NCI-H446 treated with DMSO at 0.1 percent for 48 hours (cell line): ENCODE data around the gene KRTAP2-4.
"Not testable (repeated sequence)": the region's sequence is repeated elsewhere in the genome, so short reads cannot be mapped to it uniquely, and the experiment has no call there.

Experiments used
- DNase-seq: peaks from one replicate; lab custom pipeline; 2025; lab: John Stamatoyannopoulos, UW

The KRTAP2-4 gene

GRCh38 chr17:41071606-41072360 lies 6.1 kb upstream of the KRTAP2-4 start:
- no peak for DNase-seq

- no peak for DNase-seq
Measured at GRCh38 chr17:41069031-41069430, 3.4 kb upstream of the KRTAP2-4 start.

GRCh38 chr17:41067281-41067680 lies 1.6 kb upstream of the KRTAP2-4 start:
- no peak for DNase-seq

GRCh38 chr17:41065016-41065689 lies 526 bp downstream of the KRTAP2-4 start:
- not testable (repeated sequence) for DNase-seq

- no peak for DNase-seq
Measured at GRCh38 chr17:41064301-41064700, 1.4 kb downstream of the KRTAP2-4 start.

DNA sequence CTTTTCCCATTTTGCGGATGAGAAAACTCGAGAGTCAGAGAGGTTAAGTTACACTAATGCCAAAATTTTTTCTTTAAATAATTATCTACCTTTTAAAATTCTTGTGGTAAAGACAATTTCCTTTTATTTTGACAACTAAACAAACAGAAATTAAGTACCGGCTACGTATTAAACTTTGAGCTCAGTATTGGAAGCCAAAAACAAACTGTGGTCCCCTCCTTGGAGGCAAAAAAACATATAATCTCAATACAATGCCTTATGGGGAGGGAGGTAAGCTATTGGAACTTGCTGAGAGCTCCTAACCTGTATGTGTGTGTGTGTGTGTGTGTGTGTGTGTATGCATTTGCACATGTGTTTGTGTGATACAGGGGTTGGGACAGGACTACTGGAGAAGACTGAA lies 2.2 kb downstream of the KRTAP2-4 start:
- no peak for DNase-seq

GRCh38 chr17:41061964-41062363 lies 3.7 kb downstream of the KRTAP2-4 start:
- DNase-seq = no peak

- no peak for DNase-seq
Measured at GRCh38 chr17:41060052-41060604, 5.6 kb downstream of the KRTAP2-4 start, which contains the start of gene KRTAP2-3. KRTAP2-3 (minus strand) TSS chr17:41060114; CDS start chr17:41060050, 64 bp downstream.

- not testable (repeated sequence) for DNase-seq
Measured at GRCh38 chr17:41059276-41060051, 6.2 kb downstream of the KRTAP2-4 start.

DNA sequence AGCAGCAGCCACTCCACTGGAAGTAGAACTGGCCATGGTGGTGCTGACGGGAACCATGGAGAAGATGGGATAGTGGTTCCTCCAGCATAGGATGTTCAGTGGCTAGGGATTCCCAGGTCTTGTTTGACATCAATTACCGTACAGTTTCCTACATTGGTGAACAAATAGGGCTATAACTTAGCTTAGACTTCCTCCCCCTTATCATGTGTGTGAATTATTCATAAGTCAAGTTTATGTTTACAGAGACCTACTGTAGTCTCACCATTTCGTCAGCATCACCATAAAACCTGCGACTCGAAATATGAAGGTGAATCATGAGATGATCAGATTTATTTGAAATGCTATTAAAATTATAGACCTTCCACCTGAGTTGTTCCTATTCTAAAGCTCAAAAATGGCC lies 6.9 kb downstream of the KRTAP2-4 start:
- DNase-seq = no peak

- DNase-seq = no peak
Measured at GRCh38 chr17:41057547-41057946, 8.1 kb downstream of the KRTAP2-4 start.

GRCh38 chr17:41055130-41055529 lies 10.5 kb downstream of the KRTAP2-4 start, which contains the start of gene KRTAP2-2:
KRTAP2-2 (minus strand) TSS chr17:41055230; CDS start chr17:41055211, 19 bp downstream.
- not testable (repeated sequence) for DNase-seq

DNA sequence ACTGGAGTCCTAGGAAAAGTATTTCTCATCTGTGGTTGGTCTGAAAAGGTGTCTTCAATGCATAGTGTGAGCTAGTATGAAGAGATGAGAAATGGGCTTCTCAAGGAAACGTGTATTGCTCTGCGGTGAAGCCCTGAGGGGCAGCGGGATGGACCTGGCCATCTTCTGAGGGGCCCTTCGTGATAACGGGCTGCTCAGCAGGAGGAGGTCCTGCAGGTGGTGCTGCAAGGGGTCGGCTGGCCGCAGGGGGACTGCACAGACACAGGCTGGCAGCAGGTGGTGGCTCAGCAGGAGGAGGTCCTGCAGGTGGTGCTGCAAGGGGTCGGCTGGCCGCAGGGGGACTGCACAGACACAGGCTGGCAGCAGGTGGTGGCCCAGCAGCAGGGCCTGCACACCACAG lies 11.1 kb downstream of the KRTAP2-4 start:
- DNase-seq = not testable (repeated sequence)

GRCh38 chr17:41054025-41054424 lies 11.7 kb downstream of the KRTAP2-4 start:
- no peak for DNase-seq

DNA sequence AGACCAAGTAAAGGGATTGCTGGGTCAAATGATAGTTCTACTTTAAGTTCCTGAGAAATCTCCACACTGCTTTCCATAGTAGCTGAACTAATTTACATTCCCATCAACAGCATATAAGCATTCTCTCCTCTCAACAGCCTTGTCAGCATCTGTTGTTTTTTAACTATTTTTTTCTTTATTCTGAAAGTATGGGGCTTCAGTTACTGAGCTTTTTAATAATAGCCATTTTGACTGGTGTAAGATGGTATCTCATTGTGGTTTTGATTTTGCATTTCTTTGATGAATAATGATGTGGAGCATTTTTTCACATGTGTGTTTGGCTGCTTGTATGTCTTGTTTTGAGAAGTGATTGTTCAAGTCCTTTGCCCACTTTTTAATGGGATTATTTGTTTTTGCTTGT lies 13.1 kb downstream of the KRTAP2-4 start:
- no peak for DNase-seq

- no peak for DNase-seq
Measured at GRCh38 chr17:41049110-41049509, 16.6 kb downstream of the KRTAP2-4 start.

- no peak for DNase-seq
Measured at GRCh38 chr17:41048441-41048840, 17.2 kb downstream of the KRTAP2-4 start.

DNA sequence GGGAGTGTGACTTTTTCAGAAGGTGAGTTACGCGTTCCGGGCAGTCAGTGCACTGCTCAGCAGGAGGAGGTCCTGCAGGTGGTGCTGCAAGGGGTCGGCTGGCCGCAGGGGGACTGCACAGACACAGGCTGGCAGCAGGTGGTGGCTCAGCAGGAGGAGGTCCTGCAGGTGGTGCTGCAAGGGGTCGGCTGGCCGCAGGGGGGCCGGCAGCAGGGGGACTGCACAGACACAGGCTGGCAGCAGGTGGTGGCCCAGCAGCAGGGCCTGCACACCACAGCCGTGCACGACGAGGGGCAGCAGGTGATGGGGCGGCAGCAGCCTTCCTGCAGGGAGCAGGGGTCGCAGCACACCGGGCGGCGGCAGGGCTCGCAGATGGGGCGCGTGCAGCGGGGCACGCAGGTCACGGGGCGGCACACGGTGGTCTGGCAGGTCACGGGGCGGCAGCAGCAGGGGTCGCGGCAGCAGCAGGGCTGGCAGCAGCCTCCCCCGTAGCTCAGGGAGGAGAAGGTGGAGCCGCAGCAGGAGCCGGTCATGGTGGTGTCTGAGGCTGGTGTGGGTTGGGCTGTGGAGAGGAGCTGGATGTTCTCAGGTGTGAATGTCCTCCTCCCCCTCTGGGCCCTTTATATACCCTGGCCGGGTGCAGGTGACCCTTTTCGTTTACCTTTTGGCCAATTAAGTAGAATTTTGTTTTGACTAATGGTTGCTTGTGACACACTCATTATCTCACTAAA lies 18.8 kb downstream of the KRTAP2-4 start, which contains the start of gene KRTAP2-1:
Gene KRTAP2-1 (minus strand): TSS at position 582 of the 731 bp plus-strand sequence. CDS start 49 bp downstream, at position 533.
- not testable (repeated sequence) for DNase-seq

GRCh38 chr17:41042953-41043352 lies 22.7 kb downstream of the KRTAP2-4 start:
- no peak for DNase-seq

GRCh38 chr17:41040783-41041571 lies 24.7 kb downstream of the KRTAP2-4 start, which contains the start of gene KRTAP1-1:
KRTAP1-1 (minus strand) TSS chr17:41041450; CDS start chr17:41041397, 53 bp downstream.
- DNase-seq = not testable (repeated sequence)
